AG09309 (cell line): ENCODE data around the gene KCNH5.

Experiments
- DNase-seq: peaks from one replicate; pipeline ENCODE4 v3.0.0-alpha.2; 2010; ENCODE audit warnings: low read depth
- H3K4me3 ChIP-seq: 2 replicates; pipeline ENCODE4 v1.5.1; 2011; ENCODE audit warnings: mild to moderate bottlenecking, low read depth, low read length, moderate library complexity; ENCODE audit not compliant: control insufficient read depth
- TF ChIP-seq, protein P1 (sequence below): IDR thresholded peaks from 2 replicates; pipeline ENCODE4 v1.5.1; 2011; ENCODE audit warnings: mild to moderate bottlenecking, low read depth, low read length, inconsistent platforms; ENCODE audit not compliant: insufficient read depth, control insufficient read depth; ENCODE audit errors: missing control alignments

KCNH5 gene

DNA sequence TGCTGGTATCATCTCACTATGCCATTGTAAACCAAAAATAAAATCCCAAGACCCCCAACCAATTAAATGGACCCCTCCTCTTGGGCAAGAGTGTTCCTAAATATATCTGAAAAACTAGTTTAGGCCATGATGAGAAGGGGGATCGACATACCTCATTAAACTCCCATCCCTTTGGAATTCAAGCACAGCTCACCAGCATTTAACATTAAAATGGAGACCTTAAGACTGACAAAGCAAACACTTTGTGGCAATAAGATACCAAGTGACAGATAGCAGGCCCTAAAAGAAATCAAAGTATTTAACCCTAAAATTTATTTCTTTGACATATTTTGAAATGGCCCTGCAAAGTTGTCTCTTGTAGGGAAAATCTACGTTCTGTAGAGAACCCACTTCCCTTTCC, 387.9 kb downstream of the KCNH5 start:
- no peak for DNase-seq
- H3K4me3 ChIP-seq, result no peak overlapping the region
- TF ChIP-seq, protein P1, sequence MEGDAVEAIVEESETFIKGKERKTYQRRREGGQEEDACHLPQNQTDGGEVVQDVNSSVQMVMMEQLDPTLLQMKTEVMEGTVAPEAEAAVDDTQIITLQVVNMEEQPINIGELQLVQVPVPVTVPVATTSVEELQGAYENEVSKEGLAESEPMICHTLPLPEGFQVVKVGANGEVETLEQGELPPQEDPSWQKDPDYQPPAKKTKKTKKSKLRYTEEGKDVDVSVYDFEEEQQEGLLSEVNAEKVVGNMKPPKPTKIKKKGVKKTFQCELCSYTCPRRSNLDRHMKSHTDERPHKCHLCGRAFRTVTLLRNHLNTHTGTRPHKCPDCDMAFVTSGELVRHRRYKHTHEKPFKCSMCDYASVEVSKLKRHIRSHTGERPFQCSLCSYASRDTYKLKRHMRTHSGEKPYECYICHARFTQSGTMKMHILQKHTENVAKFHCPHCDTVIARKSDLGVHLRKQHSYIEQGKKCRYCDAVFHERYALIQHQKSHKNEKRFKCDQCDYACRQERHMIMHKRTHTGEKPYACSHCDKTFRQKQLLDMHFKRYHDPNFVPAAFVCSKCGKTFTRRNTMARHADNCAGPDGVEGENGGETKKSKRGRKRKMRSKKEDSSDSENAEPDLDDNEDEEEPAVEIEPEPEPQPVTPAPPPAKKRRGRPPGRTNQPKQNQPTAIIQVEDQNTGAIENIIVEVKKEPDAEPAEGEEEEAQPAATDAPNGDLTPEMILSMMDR, result no peak

DNA sequence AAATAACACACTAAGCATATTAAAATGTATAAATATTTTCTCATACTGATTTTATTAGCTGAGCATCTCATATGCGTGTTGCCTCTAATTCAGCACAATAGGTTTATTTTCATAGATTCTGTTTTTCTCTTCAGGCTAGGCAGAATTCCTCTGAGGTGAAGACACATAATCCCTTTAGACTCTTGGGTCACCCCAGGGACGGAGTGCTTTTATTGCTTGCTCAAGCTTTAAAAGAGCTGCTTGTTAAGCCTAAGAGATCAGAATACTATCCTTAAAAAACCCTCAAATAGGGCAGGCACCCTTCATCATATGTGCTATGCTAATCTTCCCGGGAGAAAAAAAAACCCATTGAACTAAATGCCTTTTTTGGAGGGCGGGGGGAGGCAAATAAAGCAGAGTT, 390.1 kb downstream of the KCNH5 start:
- no peak overlapping the region for H3K4me3 ChIP-seq
- no peak for DNase-seq
- TF ChIP-seq, protein P1, result no peak

DNA sequence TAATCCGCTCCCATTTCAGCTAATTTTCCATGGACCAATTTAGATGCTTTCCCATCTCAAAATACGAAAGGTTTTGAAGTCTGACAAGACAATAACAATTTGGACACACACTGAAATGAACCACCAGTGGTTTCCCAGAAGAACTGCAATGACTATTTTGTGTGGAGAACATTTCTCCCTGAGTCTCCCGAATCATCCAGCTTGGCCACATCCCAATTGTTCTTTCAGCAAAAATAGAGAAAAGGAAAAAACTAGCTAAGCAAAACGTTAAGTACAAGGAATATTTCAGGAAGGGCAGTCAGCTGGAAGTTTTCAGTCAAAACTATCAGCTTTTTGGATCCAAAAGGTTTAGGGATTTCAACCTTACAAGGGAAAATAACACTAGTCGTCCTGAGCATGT, 390.6 kb downstream of the KCNH5 start:
- no peak overlapping the region for H3K4me3 ChIP-seq
- DNase-seq, result no peak
- TF ChIP-seq, protein P1, result no peak
